ENCODE results near the gene OR4K5.

DNA sequence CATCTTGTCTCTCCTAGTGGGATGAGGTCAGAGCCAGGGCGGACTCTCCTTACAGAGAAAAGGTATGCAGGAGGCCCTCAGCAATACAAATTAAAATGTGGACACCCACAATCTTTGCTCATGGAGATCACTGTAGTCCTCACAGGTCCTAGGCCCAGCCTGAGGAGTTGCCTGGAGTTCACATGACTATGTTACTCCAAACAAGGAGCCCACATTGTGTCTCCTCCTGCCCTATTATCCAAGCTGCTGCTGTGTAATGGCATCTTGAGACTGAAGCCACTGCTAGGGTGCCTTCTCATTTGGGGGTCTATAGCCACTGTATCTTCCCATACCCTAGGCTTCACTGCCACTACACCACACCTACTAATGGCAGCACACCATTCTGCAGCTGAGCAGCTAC lies 21.3 kb downstream of the OR4K5 start:
- TF ChIP-seq, protein P1, sequence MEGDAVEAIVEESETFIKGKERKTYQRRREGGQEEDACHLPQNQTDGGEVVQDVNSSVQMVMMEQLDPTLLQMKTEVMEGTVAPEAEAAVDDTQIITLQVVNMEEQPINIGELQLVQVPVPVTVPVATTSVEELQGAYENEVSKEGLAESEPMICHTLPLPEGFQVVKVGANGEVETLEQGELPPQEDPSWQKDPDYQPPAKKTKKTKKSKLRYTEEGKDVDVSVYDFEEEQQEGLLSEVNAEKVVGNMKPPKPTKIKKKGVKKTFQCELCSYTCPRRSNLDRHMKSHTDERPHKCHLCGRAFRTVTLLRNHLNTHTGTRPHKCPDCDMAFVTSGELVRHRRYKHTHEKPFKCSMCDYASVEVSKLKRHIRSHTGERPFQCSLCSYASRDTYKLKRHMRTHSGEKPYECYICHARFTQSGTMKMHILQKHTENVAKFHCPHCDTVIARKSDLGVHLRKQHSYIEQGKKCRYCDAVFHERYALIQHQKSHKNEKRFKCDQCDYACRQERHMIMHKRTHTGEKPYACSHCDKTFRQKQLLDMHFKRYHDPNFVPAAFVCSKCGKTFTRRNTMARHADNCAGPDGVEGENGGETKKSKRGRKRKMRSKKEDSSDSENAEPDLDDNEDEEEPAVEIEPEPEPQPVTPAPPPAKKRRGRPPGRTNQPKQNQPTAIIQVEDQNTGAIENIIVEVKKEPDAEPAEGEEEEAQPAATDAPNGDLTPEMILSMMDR (IDR thresholded peaks at IDR 0.05; ENCODE audit: low read depth, low read length, poor library complexity, severe bottlenecking) = no peak
- no peak for TF ChIP-seq EZH2phosphoT487 (IDR thresholded peaks at IDR 0.05; ENCODE audit: borderline replicate concordance, low read length)

All from DOHH2 (cell line).